A204.1 (cell line): ENCODE measurements around the gene NXPE3.
"Not testable (repeated sequence)": the region's sequence is repeated elsewhere in the genome, so short reads cannot be mapped to it uniquely, and the experiment has no call there.

Experiments used
- FAIRE-seq: peaks from 2 replicates; lab custom pipeline; 2012; peaks lifted over from hg19 to GRCh38; lab: Jason Lieb, UNC

NXPE3 gene

GRCh38 chr3:101852983-101853840 is 74.2 kb downstream of the NXPE3 start:
- FAIRE-seq = no peak

GRCh38 chr3:101853982-101854381 is 75.0 kb downstream of the NXPE3 start:
- FAIRE-seq = no peak

GRCh38 chr3:101854608-101855304 is 75.7 kb downstream of the NXPE3 start:
- FAIRE-seq = no peak

GRCh38 chr3:101857301-101857741 is 78.3 kb downstream of the NXPE3 start:
- FAIRE-seq = no peak

GRCh38 chr3:101858464-101859030 is 79.5 kb downstream of the NXPE3 start:
- no peak for FAIRE-seq

GRCh38 chr3:101859882-101860448 is 81.0 kb downstream of the NXPE3 start:
- FAIRE-seq = no peak

GRCh38 chr3:101861212-101861788 is 82.3 kb downstream of the NXPE3 start:
- no peak for FAIRE-seq

GRCh38 chr3:101861789-101862415 is 82.9 kb downstream of the NXPE3 start:
- FAIRE-seq = no peak

GRCh38 chr3:101862416-101863165 is 83.6 kb downstream of the NXPE3 start:
- no peak for FAIRE-seq

- not testable (repeated sequence) for FAIRE-seq
These were observed 85.9 kb downstream of the NXPE3 start for GRCh38 chr3:101864926-101865325.

GRCh38 chr3:101865751-101866509 is 86.9 kb downstream of the NXPE3 start:
- no peak for FAIRE-seq

GRCh38 chr3:101867511-101867910 is 88.5 kb downstream of the NXPE3 start:
- FAIRE-seq = no peak

- no peak for FAIRE-seq
These were observed 89.0 kb downstream of the NXPE3 start for GRCh38 chr3:101867996-101868395.

GRCh38 chr3:101868534-101869464 is 89.8 kb downstream of the NXPE3 start:
- FAIRE-seq = no peak

GRCh38 chr3:101870138-101870537 is 91.1 kb downstream of the NXPE3 start:
- no peak for FAIRE-seq

GRCh38 chr3:101873619-101874018 is 94.6 kb downstream of the NXPE3 start:
- no peak for FAIRE-seq

GRCh38 chr3:101876142-101876541 is 97.1 kb downstream of the NXPE3 start:
- no peak for FAIRE-seq
